ENCODE measurements around the gene ADAMTS6. TPM values are rescaled to one million over a fixed set of nuclear protein-coding genes. Genes with fewer than 3 reads are reported as not detected.

Gene ADAMTS6
- total and polyA plus RNA-seq, 5 donors from 2014 or later = 0.03 to 1.5 (median 0.14) TPM; not detected in 1

GRCh38 chr5:65101632-65102100 lies 380.1 kb downstream of the ADAMTS6 start:
- Mint-ChIP-seq H3K4me3 (peak overlapping the region; percentile 35 to 86 (median 86)), H3K27me3 (peaks cover 3% of the 10 kb centered on the region), H3K36me3 (no peaks in the 10 kb centered on the region), H3K9me3 (peaks cover 0 to 2% (median 0%) of the 10 kb centered on the region in 7 donors), H3K4me1 (peaks cover 14 to 32% (median 20%) of the 10 kb centered on the region in 4 donors), H3K27ac (peak overlapping the region in 2 of 3 donors; percentile 15 to 87)
- H3K9me3 ChIP-seq (ENCODE audit: control insufficient read depth in 2 of 2, low read length in 2 of 2) = no peaks in the 10 kb centered on the region
- no peak overlapping the region for H3K27ac ChIP-seq (ENCODE audit: insufficient read depth, low read length, poor library complexity, severe bottlenecking)
- ATAC-seq (ENCODE audit: low read depth in 2 of 2) (no peak), DNase-seq (no peak)
- H3K4me3 ChIP-seq (ENCODE audit: low read depth, low read length) = no peak overlapping the region
- peaks cover 12% of the 10 kb centered on the region for H3K4me1 ChIP-seq (ENCODE audit: control insufficient read depth, insufficient read depth, low read length, poor library complexity, severe bottlenecking)
- no peaks in the 10 kb centered on the region for H3K36me3 ChIP-seq (ENCODE audit: control insufficient read depth, insufficient read depth, low read length)
- no peaks in the 10 kb centered on the region for H3K27me3 ChIP-seq (ENCODE audit: control insufficient read depth, insufficient read depth, low read length)

DNA sequence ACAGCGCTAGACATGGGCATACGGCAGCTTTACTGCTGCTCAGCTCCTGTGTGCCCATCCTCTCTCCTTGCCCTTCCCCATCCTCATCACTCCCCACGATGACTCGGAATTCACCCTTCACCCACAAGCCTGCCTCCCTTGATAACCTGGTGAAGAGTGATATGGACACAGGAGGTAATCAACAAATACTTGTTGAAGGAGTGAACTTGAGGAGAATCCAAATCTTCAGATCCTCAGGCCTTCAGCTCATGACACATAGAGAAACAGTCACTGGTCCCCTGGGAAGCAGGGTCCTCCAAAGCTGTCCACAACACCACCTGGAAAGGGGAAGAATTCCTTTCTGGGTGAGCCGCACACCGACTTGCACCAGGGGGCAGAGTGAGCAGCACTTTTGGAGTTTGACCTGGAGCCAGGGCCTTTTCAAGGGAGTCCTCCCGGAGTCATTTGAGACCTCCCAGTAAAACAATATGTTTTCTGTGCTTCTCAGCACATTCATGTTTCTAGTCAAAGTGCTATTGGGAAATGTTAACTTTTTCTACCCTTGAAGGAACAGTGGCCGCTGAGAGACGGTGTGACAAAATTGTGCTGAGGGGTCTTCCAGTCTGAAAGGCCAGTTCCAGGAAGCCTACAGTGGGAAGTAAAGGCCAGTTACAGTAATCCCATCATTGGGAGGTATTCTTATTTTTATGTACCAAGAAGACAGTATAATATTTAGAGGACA lies 380.6 kb downstream of the ADAMTS6 start:
- peak overlapping the region in 1 of 3 donors; percentile 15 for H3K27ac Mint-ChIP-seq
- no peak for ATAC-seq (ENCODE audit: low read depth in 2 of 2)
- DNase-seq = peak in 1 of 3 donors; percentile 16

More for the DNA sequence above, 380.6 kb downstream of the ADAMTS6 start:
- Mint-ChIP-seq H3K9me3 (peaks cover 0 to 2% (median 0%) of the 10 kb centered on the region in 7 donors), H3K27me3 (peaks cover 4% of the 10 kb centered on the region), H3K4me3 (peak overlapping the region; percentile 62 to 86 (median 86)), H3K4me1 (peaks cover 10 to 32% (median 20%) of the 10 kb centered on the region in 4 donors), H3K36me3 (no peaks in the 10 kb centered on the region)
- H3K36me3 ChIP-seq (ENCODE audit: control insufficient read depth, insufficient read depth, low read length) = no peaks in the 10 kb centered on the region
- H3K9me3 ChIP-seq (ENCODE audit: control insufficient read depth in 2 of 2, low read length in 2 of 2) = no peaks in the 10 kb centered on the region
- H3K27me3 ChIP-seq (ENCODE audit: control insufficient read depth, insufficient read depth, low read length) = no peaks in the 10 kb centered on the region
- H3K27ac ChIP-seq (ENCODE audit: insufficient read depth, low read length, poor library complexity, severe bottlenecking) = no peak overlapping the region
- peaks cover 12% of the 10 kb centered on the region for H3K4me1 ChIP-seq (ENCODE audit: control insufficient read depth, insufficient read depth, low read length, poor library complexity, severe bottlenecking)
- no peak overlapping the region for H3K4me3 ChIP-seq (ENCODE audit: low read depth, low read length)

Other genes starting within 250 kb of the ADAMTS6 start
- gene CENPK, start 81.2 kb upstream of the ADAMTS6 start, total RNA-seq = 47.9 TPM
- 10 to 100 TPM; 20.8 to 44.0 (median 39.1) TPM for gene CENPK, start 81.2 kb upstream of the ADAMTS6 start, polyA plus RNA-seq
- 93.8 TPM for gene PPWD1, start 81.4 kb upstream of the ADAMTS6 start, total RNA-seq
- gene PPWD1, start 81.4 kb upstream of the ADAMTS6 start, polyA plus RNA-seq = 10 to 100 TPM; 31.7 to 38.0 (median 35.7) TPM
- gene TRIM23, start 142.4 kb upstream of the ADAMTS6 start, total RNA-seq = 20.6 TPM
- gene TRIM23, start 142.4 kb upstream of the ADAMTS6 start, polyA plus RNA-seq = 10 to 100 TPM; 10.3 to 18.7 (median 11.5) TPM
- gene SHLD3, start 143.1 kb upstream of the ADAMTS6 start, total RNA-seq = 11.1 TPM
- 1 to 10 TPM; 5.8 to 6.3 (median 6.2) TPM for gene SHLD3, start 143.1 kb upstream of the ADAMTS6 start, polyA plus RNA-seq
- 17.7 TPM for gene TRAPPC13, start 143.1 kb upstream of the ADAMTS6 start, total RNA-seq
- gene TRAPPC13, start 143.1 kb upstream of the ADAMTS6 start, polyA plus RNA-seq = 10 to 100 TPM; 15.5 to 20.5 (median 19.9) TPM
- gene SGTB, start 240.2 kb upstream of the ADAMTS6 start, total RNA-seq = 84.3 TPM
- gene SGTB, start 240.2 kb upstream of the ADAMTS6 start, polyA plus RNA-seq = 10 to 100 TPM; 17.5 to 25.3 (median 21.5) TPM
- gene NLN, start 240.3 kb upstream of the ADAMTS6 start, total RNA-seq = 1.4 TPM
- 1 to 10 TPM in 3 of 4 donors, under 1 TPM in 1; 0.65 to 2.0 (median 1.7) TPM for gene NLN, start 240.3 kb upstream of the ADAMTS6 start, polyA plus RNA-seq

Data from CD4-positive, CD25-positive, alpha-beta regulatory T cell (primary cell).